ENCODE measurements around the gene LMF2.

The LMF2 gene

GRCh38 chr22:50464451-50464850 is 43.1 kb downstream of the LMF2 start:
- ATAC-seq: no peak

GRCh38 chr22:50463188-50463900 is 44.2 kb downstream of the LMF2 start:
- no peak for ATAC-seq

More at GRCh38 chr22:50464451-50464850, 43.1 kb downstream of the LMF2 start:
- no peak for DNase-seq

GRCh38 chr22:50461979-50462540 is 45.4 kb downstream of the LMF2 start:
- ATAC-seq (no peak), DNase-seq (no peak)

More at GRCh38 chr22:50463188-50463900, 44.2 kb downstream of the LMF2 start:
- no peak for DNase-seq

GRCh38 chr22:50461536-50461935 is 46.0 kb downstream of the LMF2 start:
- ATAC-seq: no peak
- no peak for DNase-seq

GRCh38 chr22:50460938-50461337 is 46.6 kb downstream of the LMF2 start:
- no peak for ATAC-seq
- DNase-seq: no peak

- ATAC-seq (no peak), DNase-seq (no peak)
Observed at GRCh38 chr22:50459496-50460140, 47.9 kb downstream of the LMF2 start.

GRCh38 chr22:50459016-50459415 is 48.5 kb downstream of the LMF2 start:
- DNase-seq (no peak), ATAC-seq (no peak)

GRCh38 chr22:50456466-50457234 is 50.9 kb downstream of the LMF2 start:
- DNase-seq (no peak), ATAC-seq (no peak)

GRCh38 chr22:50456026-50456425 is 51.5 kb downstream of the LMF2 start:
- no peak for DNase-seq
- ATAC-seq: no peak

GRCh38 chr22:50455201-50455600 is 52.3 kb downstream of the LMF2 start:
- ATAC-seq: no peak
- no peak for DNase-seq

GRCh38 chr22:50454556-50455075 is 52.9 kb downstream of the LMF2 start:
- DNase-seq (no peak), ATAC-seq (no peak)
